SW 1271 (cell line): Measurements from ENCODE around the gene SHE.
"Not testable (repeated sequence)": the region's sequence is repeated elsewhere in the genome, so short reads cannot be mapped to it uniquely, and the experiment has no call there.

Experiments used
- DNase-seq, 2 experiments: peaks; one replicate each; lab custom pipeline; 2025; lab: John Stamatoyannopoulos, UW

SHE gene

DNA sequence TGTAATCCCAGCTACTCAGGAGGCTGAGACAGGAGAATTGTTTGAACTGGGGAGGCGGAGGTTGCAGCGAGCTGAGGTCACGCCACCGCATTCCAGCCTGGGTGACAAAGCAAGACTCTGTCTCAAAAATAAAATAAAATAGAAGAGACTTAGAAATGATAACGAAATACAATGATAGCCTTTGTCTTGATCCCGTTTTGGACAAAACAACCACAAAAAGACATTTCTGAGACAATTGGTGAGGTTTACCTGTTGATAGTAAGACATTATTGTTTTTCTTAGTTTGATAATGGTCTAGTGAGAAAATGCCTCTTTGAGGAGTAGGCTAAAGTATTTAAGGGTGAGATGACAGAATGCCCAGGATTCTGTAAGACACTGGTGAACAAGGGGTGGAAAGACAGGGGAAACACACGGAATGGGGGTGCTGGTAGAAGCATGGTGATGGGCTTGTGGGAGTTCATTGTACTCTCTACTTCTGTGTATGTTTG, 11.9 kb upstream of the SHE start:
- no peak for DNase-seq

DNA sequence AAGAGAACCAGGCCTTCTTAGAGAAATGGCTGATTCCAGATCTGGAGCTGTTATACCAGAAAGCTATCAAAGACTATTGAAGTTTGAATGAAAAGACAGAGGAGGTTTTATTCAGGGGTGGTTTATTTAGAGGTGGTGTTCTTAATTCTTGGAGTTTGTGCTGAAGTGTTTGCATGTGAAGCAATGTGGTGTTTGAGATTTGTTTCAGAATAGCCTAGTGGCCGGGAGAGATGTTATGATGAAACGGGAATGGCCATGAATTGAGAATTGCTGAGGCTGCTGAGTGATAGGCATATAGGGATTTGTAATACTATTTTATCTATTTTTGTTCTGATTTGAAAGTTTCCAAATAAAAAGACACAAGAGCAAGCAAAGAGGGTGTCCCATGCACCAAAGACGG, 10.5 kb upstream of the SHE start:
- DNase-seq, result no peak

DNA sequence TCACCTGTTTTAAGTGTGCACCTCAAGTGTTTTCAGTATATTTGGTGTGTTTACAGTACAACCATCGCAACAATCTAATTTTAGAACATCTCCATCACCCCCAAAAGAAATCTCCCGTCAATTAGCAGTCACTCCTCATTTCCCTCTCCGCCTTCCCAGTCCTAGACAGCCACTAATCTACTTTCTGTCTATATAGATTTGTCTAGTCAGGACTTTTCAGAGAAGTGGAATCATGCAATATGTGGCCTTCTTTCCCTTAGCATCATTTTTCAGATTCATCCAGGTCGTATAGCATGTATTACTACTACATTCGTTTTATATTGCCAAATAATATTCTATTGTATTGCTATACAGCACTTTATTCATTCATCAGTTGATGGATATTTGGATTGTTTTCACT, 1.7 kb upstream of the SHE start:
- no peak for DNase-seq

GRCh38 chr1:154502744-154503115, 518 bp upstream of the SHE start:
- no peak for DNase-seq

GRCh38 chr1:154501423-154502065, 668 bp downstream of the SHE start:
- DNase-seq, result no peak

DNA sequence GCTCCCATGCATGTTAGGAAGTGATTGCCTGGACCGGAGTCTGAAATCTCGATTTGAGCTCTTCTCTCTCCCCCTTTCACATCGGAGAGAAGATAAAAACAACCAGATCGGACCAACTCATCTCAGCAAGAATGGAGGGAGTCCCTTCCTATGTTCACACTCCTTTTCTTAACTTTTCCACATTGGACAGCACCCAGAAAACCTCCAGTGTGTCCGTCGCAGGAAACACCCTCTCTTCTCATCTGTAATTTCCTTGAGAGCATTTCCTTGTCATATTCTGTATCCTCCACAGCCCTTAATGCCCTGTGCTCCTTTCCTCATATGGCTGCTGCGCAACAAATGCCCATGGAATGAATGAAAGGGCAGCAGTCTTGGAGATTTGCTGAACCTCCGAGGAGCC, 1.7 kb downstream of the SHE start:
- DNase-seq, result no peak

- no peak for DNase-seq
These were observed 2.8 kb downstream of the SHE start for GRCh38 chr1:154499446-154499845.

DNA sequence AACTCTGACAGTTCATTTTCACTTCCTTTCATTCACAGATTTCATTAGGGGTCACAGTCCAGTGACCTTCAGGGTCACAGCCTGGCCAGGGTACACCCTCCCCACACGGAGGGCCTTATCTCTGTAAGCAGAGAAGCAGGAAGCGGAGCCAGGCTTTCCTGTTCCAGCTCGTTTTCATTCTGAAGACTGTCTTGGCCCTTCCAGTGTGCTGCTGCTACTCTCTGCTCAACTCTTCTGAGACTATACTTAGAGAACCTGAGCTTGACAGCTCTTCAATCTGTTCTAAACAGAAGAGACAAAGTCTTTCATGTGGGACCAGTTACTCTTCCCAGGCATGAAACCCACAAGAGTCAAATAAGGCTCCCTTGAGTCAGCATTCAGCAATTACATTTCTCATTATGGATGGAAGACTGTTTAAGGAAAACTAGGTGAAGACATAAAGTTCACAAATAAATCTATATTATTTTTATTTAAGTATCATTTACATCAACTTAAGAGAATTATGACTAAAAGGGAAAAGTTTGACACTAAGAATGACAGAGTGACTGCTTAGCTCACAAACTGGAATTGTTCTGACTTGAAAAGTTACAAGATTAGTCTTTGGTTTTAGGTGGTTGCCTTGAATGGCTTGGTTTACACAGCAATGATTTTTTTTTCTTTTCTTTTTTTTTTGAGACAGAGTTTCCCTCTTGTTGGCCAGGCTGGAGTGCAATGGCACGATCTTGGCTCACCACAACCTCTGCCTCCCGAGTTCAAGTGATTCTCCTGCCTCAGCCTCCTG, 5.0 kb downstream of the SHE start:
- no peak for DNase-seq

DNA sequence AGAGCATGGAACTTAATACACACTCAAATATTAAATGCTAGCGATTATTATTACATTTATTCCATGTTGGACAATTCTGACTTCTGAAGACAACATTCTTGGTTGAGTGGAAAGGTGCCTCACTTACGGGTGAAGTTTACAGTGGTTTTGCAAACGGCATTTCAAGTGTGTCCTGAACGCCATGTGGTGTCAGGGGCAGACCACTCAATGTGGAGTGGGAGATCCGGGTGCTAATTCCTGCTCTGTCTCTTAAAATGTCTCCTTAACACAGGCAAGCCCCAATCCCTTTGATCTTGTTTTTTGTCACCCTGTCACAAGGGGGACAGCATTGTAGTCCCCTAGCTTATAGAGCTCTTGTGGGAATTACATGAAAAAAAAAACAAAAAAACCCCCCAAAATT, 5.8 kb downstream of the SHE start:
- DNase-seq, result no peak

- DNase-seq, result no peak
These were observed 6.5 kb downstream of the SHE start for GRCh38 chr1:154495496-154496273.

GRCh38 chr1:154493276-154493675, 8.9 kb downstream of the SHE start:
- no peak for DNase-seq

DNA sequence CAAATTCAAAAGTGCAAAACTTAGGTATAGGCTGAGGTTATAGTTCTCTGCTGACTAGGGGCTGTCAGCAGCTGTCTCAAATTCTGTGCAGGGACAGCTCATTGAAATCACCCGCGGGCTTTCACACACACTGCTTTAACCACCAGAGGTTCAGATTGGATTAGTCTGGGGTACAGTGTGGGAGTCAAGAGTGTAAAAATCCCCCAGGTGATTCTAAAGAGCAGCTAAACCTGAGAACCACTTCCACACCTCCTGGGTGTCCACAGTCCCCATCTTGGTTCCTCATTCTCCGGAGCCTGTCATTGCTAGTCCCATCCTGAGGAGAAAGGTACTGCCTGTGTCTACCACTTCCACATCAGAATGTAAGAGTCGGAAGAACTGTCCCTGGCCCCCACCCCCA, 10.1 kb downstream of the SHE start:
- DNase-seq, result no peak

GRCh38 chr1:154490317-154490716, 11.9 kb downstream of the SHE start:
- no peak for DNase-seq

DNA sequence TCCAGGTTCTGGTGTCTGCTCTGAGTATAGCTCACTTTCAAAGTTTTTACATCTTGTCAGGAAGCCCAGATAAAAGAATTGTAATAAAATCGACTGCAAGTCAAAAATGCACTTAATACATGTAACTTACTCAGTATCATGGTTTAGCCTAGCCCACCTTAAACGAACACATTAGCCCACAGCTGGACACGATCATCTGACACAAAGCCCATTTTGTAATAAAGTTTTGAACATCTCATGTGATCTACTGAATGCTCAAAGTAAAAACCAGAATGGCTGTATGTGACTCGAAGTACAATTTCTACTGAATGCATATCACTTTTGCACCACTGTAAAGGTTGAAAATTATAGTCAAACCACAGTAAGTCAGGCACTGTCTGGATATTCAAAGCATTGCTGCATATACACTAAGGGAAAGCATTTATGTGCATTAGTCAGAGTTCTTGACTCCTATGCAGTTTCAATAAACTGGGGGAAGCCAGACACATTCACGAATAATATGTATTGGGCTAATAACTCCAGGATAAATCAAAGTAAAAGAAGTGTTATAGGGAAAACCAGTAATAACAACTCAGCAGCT, 12.4 kb downstream of the SHE start:
- no peak for DNase-seq

- no peak for DNase-seq
These were observed 13.3 kb downstream of the SHE start for GRCh38 chr1:154488922-154489321.

GRCh38 chr1:154486756-154487155, 15.5 kb downstream of the SHE start:
- DNase-seq, result not testable (repeated sequence)

GRCh38 chr1:154485910-154486496, 16.2 kb downstream of the SHE start:
- DNase-seq, result no peak

DNA sequence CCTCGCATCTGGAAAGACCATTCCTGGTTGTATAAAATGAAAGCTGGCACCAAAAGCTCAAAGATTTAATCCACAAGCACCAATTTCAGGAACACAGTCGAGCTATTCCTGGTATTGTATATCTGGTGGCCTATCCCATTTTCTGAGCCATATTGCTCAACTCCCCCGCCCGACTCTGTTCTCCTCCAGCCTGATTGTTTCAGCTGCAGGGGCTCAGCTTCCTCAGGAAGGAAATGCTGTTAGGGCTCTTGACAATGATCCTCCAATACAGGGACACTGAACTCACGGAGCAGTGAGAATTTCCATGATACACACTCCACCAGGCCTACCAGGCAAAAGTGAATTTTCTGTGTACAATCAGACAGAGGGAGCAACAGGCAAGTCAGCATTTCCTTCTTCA, 17.1 kb downstream of the SHE start:
- no peak for DNase-seq

DNA sequence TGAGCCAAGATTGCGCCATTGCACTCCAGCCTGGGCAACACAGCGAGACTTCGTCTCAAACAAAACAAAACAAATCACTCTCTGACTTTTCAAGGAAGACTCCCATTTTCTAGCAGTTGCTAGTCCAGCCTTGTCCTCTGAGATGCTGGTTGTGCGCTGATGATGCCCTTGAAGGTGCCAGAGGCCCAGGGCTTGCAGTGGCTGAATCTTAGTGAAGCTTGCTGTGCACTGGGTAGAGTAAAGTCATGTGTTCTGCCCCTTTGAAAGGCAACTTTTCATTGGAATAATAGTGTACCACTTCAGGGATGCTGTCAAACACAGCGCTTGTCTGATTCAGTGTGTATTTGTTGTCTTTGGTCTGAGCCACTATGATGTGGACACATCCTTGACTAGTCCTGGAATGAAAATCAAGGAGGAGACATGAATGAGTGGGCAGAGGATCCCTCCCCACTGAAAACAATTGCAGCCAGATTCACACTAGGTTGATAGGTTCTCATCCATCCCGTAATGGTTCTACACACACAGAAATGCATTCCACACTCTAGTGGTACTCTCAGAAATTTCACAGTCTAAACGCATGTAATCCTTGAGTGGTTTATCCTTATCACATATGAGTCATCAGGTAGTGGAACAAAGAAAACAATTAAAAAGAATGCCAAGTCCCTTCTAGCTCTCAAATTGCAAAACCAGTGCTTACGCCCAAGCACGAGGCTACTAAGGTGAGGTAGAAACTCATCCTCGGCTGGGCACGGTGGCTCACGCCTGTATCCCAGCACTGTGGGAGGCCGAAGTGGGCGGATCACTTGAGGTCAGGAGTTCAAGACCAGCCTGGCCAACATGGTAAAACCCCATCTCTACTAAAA, 18.0 kb downstream of the SHE start:
- peak in 1 of 2 experiments; percentile 38 for DNase-seq

DNA sequence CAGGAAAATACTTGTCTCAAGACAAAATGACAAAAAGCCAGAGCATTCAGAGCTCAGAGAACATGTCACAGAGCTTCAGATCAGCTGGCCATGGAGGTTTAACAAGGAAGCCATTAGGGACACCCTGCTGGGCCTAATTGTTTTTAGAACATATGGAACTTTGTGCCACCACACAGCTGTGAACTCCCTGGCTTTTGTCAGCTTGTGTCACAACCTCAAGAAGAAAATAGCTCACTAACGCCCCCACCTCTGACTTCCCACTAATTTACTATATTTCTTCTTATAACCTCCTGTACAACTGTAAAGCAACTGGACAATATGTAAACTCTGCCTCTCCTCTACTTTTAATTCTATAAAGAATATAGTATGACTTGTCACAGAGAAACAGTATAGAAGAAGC, 21.2 kb downstream of the SHE start:
- no peak for DNase-seq

GRCh38 chr1:154479764-154480421, 22.3 kb downstream of the SHE start:
- DNase-seq, result peak; percentile 26 to 76
